ENCODE results near the gene TBXA2R. TPM values are rescaled to one million over a fixed set of nuclear protein-coding genes. Genes with fewer than 3 reads are reported as not detected.

TBXA2R gene
- total and polyA plus RNA-seq, 8 donors, result 0.37 to 2.6 (median 1.0) TPM; not detected in 3

- DNase-seq, result peak; percentile 73 to 75
- Histone ChIP-seq H3K27ac (peak overlapping the region in 2 of 5 donors; percentile 42 to 51), H3K4me3 (peak overlapping the region in 2 of 4 donors; percentile 6 to 35), H3K9me3 (no peaks in the 10 kb centered on the region), H3K4me1 (peaks cover 3 to 27% (median 20%) of the 10 kb centered on the region in 4 donors), H3K36me3 (peaks cover 17 to 89% (median 79%) of the 10 kb centered on the region in 4 donors), H3K27me3 (no peaks in the 10 kb centered on the region)
- WGBS, 5 donors, result 7 to 69% (median 50%) methylated on average over 10 to 31 of the region's 31 CpGs
- intact Hi-C loops (cut with DNase I; ENCODE audit: low total_unique reads), result loop anchor here (10.0 kb wide), 1 partner anchor 73 kb away; no protein-coding TSS in a partner anchor
- no peak for TF ChIP-seq POLR2A (IDR thresholded peaks at IDR 0.05)
- peak in 5 of 7 experiments; percentile 85 to 93 (median 87) for TF ChIP-seq CTCF (IDR thresholded peaks at IDR 0.05)
- TF ChIP-seq POLR2AphosphoS5 (IDR thresholded peaks at IDR 0.05), result peak in 2 of 3 donors; percentile 25 to 54
These were observed 11.6 kb upstream of the TBXA2R start for GRCh38 chr19:3618144-3618810.

DNA sequence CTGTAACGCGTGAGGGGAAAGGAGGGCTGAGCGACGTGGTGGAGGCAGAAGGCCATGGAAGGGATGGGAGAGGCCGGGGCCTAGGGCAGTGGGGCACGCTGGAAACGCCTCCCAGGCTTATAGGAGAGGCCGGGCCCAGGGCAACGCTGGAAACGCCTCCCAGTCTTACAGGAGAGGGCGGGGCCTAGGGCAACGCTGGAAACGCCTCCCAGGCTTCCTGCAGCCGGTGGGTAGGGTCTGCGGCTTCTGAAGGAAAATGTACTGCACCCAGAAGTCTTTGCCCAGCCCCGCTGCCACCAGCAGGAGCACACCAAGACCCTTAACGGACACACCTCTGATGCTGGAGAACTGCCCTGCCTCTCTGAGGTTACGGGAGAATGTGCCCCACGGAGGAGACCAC, 10.8 kb upstream of the TBXA2R start:
- Histone ChIP-seq H3K4me3 (peak overlapping the region in 1 of 4 donors; percentile 35), H3K4me1 (peaks cover 3 to 36% (median 25%) of the 10 kb centered on the region in 4 donors), H3K27me3 (no peaks in the 10 kb centered on the region), H3K36me3 (peaks cover 23 to 89% (median 79%) of the 10 kb centered on the region in 4 donors), H3K9me3 (no peaks in the 10 kb centered on the region), H3K27ac (peak overlapping the region in 2 of 5 donors; percentile 42 to 51)
- TF ChIP-seq POLR2AphosphoS5 (IDR thresholded peaks at IDR 0.05), result no peak
- no peak for TF ChIP-seq CTCF (IDR thresholded peaks at IDR 0.05)
- no peak for TF ChIP-seq EP300 (IDR thresholded peaks at IDR 0.05)
- no peak for TF ChIP-seq POLR2A (IDR thresholded peaks at IDR 0.05)
- WGBS, 5 donors, result 59 to 79% (median 70%) methylated on average over 17 to 19 of the region's 19 CpGs
- DNase-seq, result peak in 1 of 2 donors; percentile 75
- intact Hi-C loops (cut with DNase I; ENCODE audit: low total_unique reads), result loop anchor here (10.0 kb wide), 1 partner anchor 73 kb away; no protein-coding TSS in a partner anchor

- intact Hi-C loops (cut with DNase I; ENCODE audit: low total_unique reads), result loop anchor here (10.0 kb wide), 1 partner anchor 71 kb away; no protein-coding TSS in a partner anchor
- Histone ChIP-seq H3K27me3 (no peaks in the 10 kb centered on the region), H3K27ac (no peak overlapping the region), H3K4me3 (no peak overlapping the region), H3K36me3 (peaks cover 37 to 89% (median 79%) of the 10 kb centered on the region in 4 donors), H3K4me1 (peaks cover 3 to 37% (median 25%) of the 10 kb centered on the region in 4 donors), H3K9me3 (no peaks in the 10 kb centered on the region)
- DNase-seq, result no peak
- 88 to 96% (median 94%) methylated on average over 22 to 26 of the region's 26 CpGs for WGBS, 5 donors
- no peak for TF ChIP-seq POLR2A (IDR thresholded peaks at IDR 0.05)
- TF ChIP-seq EP300 (IDR thresholded peaks at IDR 0.05), result no peak
- no peak for TF ChIP-seq CTCF (IDR thresholded peaks at IDR 0.05)
- no peak for TF ChIP-seq POLR2AphosphoS5 (IDR thresholded peaks at IDR 0.05)
These were observed 9.0 kb upstream of the TBXA2R start for GRCh38 chr19:3615524-3616135.

GRCh38 chr19:3614858-3615505, 8.3 kb upstream of the TBXA2R start:
- intact Hi-C loops (cut with DNase I; ENCODE audit: low total_unique reads), result loop anchor here (10.0 kb wide), 1 partner anchor 70 kb away; no protein-coding TSS in a partner anchor
- WGBS, 5 donors, result 91 to 97% (median 94%) methylated on average over 10 to 18 of the region's 18 CpGs
- Histone ChIP-seq H3K9me3 (no peaks in the 10 kb centered on the region), H3K36me3 (peaks cover 31 to 89% (median 78%) of the 10 kb centered on the region in 4 donors), H3K27ac (no peak overlapping the region), H3K4me1 (peaks cover 3 to 37% (median 25%) of the 10 kb centered on the region in 4 donors), H3K4me3 (no peak overlapping the region), H3K27me3 (no peaks in the 10 kb centered on the region)
- TF ChIP-seq POLR2A (IDR thresholded peaks at IDR 0.05) (no peak), CTCF (IDR thresholded peaks at IDR 0.05) (no peak), EP300 (IDR thresholded peaks at IDR 0.05) (no peak), POLR2AphosphoS5 (IDR thresholded peaks at IDR 0.05) (no peak)
- DNase-seq, result no peak
